ACHN (cell line): Measurements from ENCODE around the gene CCDC181.

Source experiments
- DNase-seq: peaks from one replicate; pipeline ENCODE4 v3.0.0-alpha.2; 2015
- in situ Hi-C: cut with HindIII; loops from 2 replicates; pipeline ENCODE4 v1.10.0; 2017; ENCODE audit warnings: low sequenced_read_pairs, low pct_ligation_motif_present, low pct_unique_long_range_greater_than_20kb

Gene CCDC181

GRCh38 chr1:169347688-169348382, 79.4 kb downstream of the CCDC181 start:
- in situ Hi-C loops = no loop called here
- DNase-seq = no peak

GRCh38 chr1:169346036-169346589, 81.2 kb downstream of the CCDC181 start:
- in situ Hi-C loops = no loop called here
- DNase-seq = no peak

- no peak for DNase-seq
- in situ Hi-C loops = no loop called here
These were observed 81.8 kb downstream of the CCDC181 start for GRCh38 chr1:169345511-169345910.
